ENCODE measurements around the gene MLIP.

GRCh38 chr6:54093326-54093948, 17.8 kb upstream of the MLIP start:
- TF ChIP-seq CTCF (IDR thresholded peaks at IDR 0.05) (no peak), POLR2A (IDR thresholded peaks at IDR 0.05) (no peak)
